ENCODE measurements around the gene PSAPL1. TPM values are rescaled to one million over a fixed set of nuclear protein-coding genes. Genes with fewer than 3 reads are reported as not detected.

PSAPL1 gene
- total and polyA plus RNA-seq, 4 donors = not detected

DNA sequence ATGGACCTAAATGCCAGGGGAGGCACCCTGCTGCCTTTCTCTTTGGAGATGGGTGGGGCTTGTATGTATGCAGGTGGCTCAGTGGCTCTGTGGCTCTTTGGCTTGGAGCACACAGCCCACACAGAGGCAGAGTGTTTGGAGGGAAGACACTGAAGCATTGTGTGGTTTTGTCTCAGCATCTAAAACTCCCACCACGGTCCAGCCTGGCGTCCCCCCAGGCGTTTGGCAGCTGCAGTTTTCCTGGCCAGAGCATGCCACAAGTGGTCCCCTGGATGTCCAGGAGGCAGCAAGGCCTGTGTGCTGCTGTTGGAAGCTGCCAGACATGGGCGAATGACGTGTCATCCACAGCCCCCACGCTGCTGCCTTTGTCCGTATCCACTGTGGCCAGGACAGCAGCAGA lies 32.2 kb upstream of the PSAPL1 start:
- no peaks in the 10 kb centered on the region for H3K36me3 ChIP-seq (ENCODE audit: control insufficient read depth in 4 of 4, insufficient read depth in 3 of 4, low read depth in 1 of 4, low read length in 3 of 4)
- H3K9ac ChIP-seq (ENCODE audit: low read depth in 1 of 2, low read length in 2 of 2) = no peak overlapping the region
- H3K9me3 ChIP-seq (ENCODE audit: control insufficient read depth in 4 of 4, low read length in 3 of 4) = peaks cover 0 to 4% (median 2%) of the 10 kb centered on the region in 4 donors
- no peak overlapping the region for H3K4me3 ChIP-seq (ENCODE audit: low read depth in 1 of 3, low read length in 3 of 3)
- TF ChIP-seq EGR1 (IDR thresholded peaks at IDR 0.05; ENCODE audit: low read depth in 2 of 2) = no peak
- no peak for TF ChIP-seq JUND (IDR thresholded peaks at IDR 0.05)
- TF ChIP-seq, protein P1, sequence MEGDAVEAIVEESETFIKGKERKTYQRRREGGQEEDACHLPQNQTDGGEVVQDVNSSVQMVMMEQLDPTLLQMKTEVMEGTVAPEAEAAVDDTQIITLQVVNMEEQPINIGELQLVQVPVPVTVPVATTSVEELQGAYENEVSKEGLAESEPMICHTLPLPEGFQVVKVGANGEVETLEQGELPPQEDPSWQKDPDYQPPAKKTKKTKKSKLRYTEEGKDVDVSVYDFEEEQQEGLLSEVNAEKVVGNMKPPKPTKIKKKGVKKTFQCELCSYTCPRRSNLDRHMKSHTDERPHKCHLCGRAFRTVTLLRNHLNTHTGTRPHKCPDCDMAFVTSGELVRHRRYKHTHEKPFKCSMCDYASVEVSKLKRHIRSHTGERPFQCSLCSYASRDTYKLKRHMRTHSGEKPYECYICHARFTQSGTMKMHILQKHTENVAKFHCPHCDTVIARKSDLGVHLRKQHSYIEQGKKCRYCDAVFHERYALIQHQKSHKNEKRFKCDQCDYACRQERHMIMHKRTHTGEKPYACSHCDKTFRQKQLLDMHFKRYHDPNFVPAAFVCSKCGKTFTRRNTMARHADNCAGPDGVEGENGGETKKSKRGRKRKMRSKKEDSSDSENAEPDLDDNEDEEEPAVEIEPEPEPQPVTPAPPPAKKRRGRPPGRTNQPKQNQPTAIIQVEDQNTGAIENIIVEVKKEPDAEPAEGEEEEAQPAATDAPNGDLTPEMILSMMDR (IDR thresholded peaks at IDR 0.05; ENCODE audit: low read depth, low read length, missing input control) = no peak
- TF ChIP-seq RXRA (IDR thresholded peaks at IDR 0.05) = no peak
- no peak for TF ChIP-seq FOXA2 (IDR thresholded peaks at IDR 0.05)
- TF ChIP-seq HNF4A (conservative IDR thresholded peaks at IDR 0.05) = no peak
- TF ChIP-seq, protein P2, sequence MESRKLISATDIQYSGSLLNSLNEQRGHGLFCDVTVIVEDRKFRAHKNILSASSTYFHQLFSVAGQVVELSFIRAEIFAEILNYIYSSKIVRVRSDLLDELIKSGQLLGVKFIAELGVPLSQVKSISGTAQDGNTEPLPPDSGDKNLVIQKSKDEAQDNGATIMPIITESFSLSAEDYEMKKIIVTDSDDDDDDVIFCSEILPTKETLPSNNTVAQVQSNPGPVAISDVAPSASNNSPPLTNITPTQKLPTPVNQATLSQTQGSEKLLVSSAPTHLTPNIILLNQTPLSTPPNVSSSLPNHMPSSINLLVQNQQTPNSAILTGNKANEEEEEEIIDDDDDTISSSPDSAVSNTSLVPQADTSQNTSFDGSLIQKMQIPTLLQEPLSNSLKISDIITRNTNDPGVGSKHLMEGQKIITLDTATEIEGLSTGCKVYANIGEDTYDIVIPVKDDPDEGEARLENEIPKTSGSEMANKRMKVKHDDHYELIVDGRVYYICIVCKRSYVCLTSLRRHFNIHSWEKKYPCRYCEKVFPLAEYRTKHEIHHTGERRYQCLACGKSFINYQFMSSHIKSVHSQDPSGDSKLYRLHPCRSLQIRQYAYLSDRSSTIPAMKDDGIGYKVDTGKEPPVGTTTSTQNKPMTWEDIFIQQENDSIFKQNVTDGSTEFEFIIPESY (IDR thresholded peaks at IDR 0.05) = no peak
- TF ChIP-seq, protein P3, sequence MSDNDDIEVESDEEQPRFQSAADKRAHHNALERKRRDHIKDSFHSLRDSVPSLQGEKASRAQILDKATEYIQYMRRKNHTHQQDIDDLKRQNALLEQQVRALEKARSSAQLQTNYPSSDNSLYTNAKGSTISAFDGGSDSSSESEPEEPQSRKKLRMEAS (IDR thresholded peaks at IDR 0.05) = no peak
- no peak for TF ChIP-seq HNF4G (IDR thresholded peaks at IDR 0.05)
- TF ChIP-seq GABPA (IDR thresholded peaks at IDR 0.05 in 1 of 2, conservative IDR thresholded peaks at IDR 0.05 in 1 of 2) = no peak
- TF ChIP-seq SP1 (IDR thresholded peaks at IDR 0.05) = no peak
- no peak for TF ChIP-seq NR2F2 (IDR thresholded peaks at IDR 0.05)
- TF ChIP-seq YY1 (IDR thresholded peaks at IDR 0.05) = no peak
- peaks cover 0 to 13% (median 7%) of the 10 kb centered on the region in 4 donors for H3K4me1 ChIP-seq (ENCODE audit: control insufficient read depth in 4 of 4, insufficient read depth in 4 of 4, low read length in 3 of 4)
- no peak for DNase-seq (ENCODE audit: low spot score)
- no peaks in the 10 kb centered on the region for H3K27me3 ChIP-seq (ENCODE audit: control insufficient read depth in 4 of 4, insufficient read depth in 4 of 4, low read length in 3 of 4)
- WGBS = 94% methylated on average over 7 of the region's 7 CpGs
- H3K27ac ChIP-seq (ENCODE audit: low read depth in 1 of 2, low read length in 2 of 2) = no peak overlapping the region

DNA sequence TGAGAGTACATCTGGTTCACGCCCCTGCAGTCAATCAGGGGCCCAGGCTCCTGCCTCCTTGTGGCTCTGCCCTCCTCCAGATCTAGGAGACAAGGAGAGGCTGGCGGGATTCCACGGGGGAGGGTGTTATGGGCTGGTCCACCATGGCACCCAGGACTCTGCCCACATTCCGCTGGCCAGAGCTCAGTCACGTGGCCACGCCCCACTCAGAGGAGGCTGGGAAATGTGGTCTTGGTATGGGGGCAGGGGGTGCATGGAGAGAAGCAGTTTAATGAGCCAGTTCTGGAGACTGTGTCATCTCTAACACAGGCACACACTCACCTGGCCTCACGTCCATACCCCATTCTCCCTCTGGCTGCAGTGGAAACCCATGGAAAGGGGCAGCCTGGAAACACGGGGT lies 31.5 kb upstream of the PSAPL1 start:
- H3K9ac ChIP-seq (ENCODE audit: low read depth in 1 of 2, low read length in 2 of 2) = no peak overlapping the region
- no peak for DNase-seq (ENCODE audit: low spot score)
- H3K9me3 ChIP-seq (ENCODE audit: control insufficient read depth in 4 of 4, low read length in 3 of 4) = peaks cover 0 to 4% (median 2%) of the 10 kb centered on the region in 4 donors
- no peaks in the 10 kb centered on the region for H3K36me3 ChIP-seq (ENCODE audit: control insufficient read depth in 4 of 4, insufficient read depth in 3 of 4, low read depth in 1 of 4, low read length in 3 of 4)
- H3K27ac ChIP-seq (ENCODE audit: low read depth in 1 of 2, low read length in 2 of 2) = no peak overlapping the region
- no peak overlapping the region for H3K4me3 ChIP-seq (ENCODE audit: low read depth in 1 of 3, low read length in 3 of 3)
- H3K27me3 ChIP-seq (ENCODE audit: control insufficient read depth in 4 of 4, insufficient read depth in 4 of 4, low read length in 3 of 4) = no peaks in the 10 kb centered on the region
- TF ChIP-seq, protein P2 (IDR thresholded peaks at IDR 0.05) = no peak
- TF ChIP-seq, protein P1 (IDR thresholded peaks at IDR 0.05; ENCODE audit: low read depth, low read length, missing input control) = no peak
- TF ChIP-seq YY1 (IDR thresholded peaks at IDR 0.05) (no peak), RAD21 (IDR thresholded peaks at IDR 0.05) (no peak), HNF4A (conservative IDR thresholded peaks at IDR 0.05) (no peak), RXRA (IDR thresholded peaks at IDR 0.05) (no peak), FOXA2 (IDR thresholded peaks at IDR 0.05) (no peak), EGR1 (IDR thresholded peaks at IDR 0.05; ENCODE audit: low read depth in 2 of 2) (no peak), TAF1 (conservative IDR thresholded peaks at IDR 0.05) (no peak), FOXA1 (IDR thresholded peaks at IDR 0.05) (no peak), JUND (IDR thresholded peaks at IDR 0.05) (no peak), SP1 (IDR thresholded peaks at IDR 0.05) (no peak), NR2F2 (IDR thresholded peaks at IDR 0.05) (no peak)
- TF ChIP-seq, protein P4, sequence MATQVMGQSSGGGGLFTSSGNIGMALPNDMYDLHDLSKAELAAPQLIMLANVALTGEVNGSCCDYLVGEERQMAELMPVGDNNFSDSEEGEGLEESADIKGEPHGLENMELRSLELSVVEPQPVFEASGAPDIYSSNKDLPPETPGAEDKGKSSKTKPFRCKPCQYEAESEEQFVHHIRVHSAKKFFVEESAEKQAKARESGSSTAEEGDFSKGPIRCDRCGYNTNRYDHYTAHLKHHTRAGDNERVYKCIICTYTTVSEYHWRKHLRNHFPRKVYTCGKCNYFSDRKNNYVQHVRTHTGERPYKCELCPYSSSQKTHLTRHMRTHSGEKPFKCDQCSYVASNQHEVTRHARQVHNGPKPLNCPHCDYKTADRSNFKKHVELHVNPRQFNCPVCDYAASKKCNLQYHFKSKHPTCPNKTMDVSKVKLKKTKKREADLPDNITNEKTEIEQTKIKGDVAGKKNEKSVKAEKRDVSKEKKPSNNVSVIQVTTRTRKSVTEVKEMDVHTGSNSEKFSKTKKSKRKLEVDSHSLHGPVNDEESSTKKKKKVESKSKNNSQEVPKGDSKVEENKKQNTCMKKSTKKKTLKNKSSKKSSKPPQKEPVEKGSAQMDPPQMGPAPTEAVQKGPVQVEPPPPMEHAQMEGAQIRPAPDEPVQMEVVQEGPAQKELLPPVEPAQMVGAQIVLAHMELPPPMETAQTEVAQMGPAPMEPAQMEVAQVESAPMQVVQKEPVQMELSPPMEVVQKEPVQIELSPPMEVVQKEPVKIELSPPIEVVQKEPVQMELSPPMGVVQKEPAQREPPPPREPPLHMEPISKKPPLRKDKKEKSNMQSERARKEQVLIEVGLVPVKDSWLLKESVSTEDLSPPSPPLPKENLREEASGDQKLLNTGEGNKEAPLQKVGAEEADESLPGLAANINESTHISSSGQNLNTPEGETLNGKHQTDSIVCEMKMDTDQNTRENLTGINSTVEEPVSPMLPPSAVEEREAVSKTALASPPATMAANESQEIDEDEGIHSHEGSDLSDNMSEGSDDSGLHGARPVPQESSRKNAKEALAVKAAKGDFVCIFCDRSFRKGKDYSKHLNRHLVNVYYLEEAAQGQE (IDR thresholded peaks at IDR 0.05) = no peak
- TF ChIP-seq, protein P3 (IDR thresholded peaks at IDR 0.05) = no peak
- TF ChIP-seq, protein P5, sequence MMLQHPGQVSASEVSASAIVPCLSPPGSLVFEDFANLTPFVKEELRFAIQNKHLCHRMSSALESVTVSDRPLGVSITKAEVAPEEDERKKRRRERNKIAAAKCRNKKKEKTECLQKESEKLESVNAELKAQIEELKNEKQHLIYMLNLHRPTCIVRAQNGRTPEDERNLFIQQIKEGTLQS (IDR thresholded peaks at IDR 0.05) = no peak
- 81% methylated on average over 8 of the region's 8 CpGs for WGBS
- peaks cover 0 to 13% (median 7%) of the 10 kb centered on the region in 4 donors for H3K4me1 ChIP-seq (ENCODE audit: control insufficient read depth in 4 of 4, insufficient read depth in 4 of 4, low read length in 3 of 4)

All from liver (tissue), 9 donors.